Measurements from ENCODE around the gene DRG2.

Gene DRG2, protein sequence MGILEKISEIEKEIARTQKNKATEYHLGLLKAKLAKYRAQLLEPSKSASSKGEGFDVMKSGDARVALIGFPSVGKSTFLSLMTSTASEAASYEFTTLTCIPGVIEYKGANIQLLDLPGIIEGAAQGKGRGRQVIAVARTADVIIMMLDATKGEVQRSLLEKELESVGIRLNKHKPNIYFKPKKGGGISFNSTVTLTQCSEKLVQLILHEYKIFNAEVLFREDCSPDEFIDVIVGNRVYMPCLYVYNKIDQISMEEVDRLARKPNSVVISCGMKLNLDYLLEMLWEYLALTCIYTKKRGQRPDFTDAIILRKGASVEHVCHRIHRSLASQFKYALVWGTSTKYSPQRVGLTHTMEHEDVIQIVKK

DNA sequence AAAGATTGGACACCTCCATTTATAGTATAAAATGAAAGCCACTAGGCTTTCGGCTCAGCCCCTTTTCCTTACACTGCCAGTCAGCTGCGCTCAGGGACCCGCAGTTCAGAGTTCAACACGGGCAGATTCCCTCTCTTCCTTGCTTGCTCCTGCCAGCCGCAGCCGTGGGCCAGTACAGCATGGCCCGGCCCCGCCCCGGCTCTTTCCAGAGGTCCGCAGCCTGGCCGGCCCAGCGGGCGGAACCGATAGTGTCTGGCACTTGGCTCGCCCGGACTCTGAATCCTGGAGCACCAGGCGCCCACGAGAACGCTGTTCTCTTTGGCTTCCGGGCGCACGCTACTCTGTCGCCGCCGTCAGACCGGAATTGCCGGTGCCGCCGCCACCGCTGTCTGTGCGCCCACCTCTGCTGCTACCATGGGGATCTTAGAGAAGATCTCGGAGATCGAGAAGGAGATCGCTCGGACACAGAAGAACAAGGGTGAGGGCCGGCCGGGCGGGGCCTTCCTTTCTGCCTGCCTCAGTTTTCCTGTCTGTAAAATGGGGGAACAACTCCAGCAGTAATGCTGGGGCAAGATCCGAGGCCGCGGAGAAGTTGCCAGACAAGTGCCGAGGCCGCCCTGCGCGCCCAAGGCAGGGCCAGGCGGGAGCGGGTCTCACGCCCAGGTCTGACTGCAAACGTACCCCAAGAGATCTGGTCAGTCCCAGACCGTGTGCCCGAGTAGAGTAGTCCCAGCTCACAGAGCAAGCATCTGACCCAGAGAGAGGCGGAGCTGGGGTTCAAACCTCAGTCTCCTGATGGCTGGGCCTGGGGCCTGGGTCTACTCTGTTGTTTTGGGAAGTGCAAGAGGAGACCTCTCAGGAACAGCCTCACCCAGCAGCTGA lies at the start of gene DRG2:
Gene DRG2, plus strand, starts transcription at position 339 of the 882 bp plus-strand sequence. Its CDS starts 76 bp downstream, at position 415.
- in situ Hi-C loops (cut with MboI; ENCODE audit: low sequenced_read_pairs) = no loop called here

DNA sequence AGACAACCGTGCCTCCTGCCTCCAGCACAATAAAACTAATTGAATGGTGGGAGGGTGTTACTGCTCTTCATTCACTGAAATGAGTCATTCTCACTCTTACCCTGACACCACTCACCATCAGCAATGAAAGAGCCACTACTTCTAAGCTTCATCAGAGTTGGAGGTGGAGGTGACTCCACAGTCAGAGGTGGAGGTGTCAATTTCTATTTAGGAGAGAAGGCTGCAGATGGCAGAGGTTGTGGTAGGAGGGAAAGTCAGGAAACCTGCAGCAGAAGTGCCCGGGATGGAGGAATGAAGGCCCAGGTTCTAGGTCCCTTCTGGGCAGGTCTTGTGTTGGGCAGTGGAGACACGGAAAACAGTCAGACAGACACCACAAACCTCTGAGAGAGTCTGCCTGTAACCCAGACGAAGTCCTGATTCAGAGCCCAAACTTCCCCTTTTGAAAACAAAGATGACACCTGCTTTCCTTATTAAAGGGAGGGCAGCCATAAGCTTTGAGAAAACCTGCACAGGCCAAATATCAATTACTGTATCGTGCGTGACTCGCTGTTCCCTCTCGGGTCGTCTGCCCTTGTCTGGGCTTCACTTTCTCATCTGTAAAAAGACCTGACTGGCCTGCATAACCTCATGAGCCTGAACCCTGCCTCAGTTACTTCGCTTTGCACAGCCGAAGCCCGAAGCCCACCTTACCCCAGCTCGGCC lies 49.4 kb upstream of the DRG2 start:
- in situ Hi-C loops (cut with MboI; ENCODE audit: low sequenced_read_pairs) = loop anchor here (25.0 kb wide), 1 partner anchor 676 kb away; no protein-coding TSS in a partner anchor

DNA sequence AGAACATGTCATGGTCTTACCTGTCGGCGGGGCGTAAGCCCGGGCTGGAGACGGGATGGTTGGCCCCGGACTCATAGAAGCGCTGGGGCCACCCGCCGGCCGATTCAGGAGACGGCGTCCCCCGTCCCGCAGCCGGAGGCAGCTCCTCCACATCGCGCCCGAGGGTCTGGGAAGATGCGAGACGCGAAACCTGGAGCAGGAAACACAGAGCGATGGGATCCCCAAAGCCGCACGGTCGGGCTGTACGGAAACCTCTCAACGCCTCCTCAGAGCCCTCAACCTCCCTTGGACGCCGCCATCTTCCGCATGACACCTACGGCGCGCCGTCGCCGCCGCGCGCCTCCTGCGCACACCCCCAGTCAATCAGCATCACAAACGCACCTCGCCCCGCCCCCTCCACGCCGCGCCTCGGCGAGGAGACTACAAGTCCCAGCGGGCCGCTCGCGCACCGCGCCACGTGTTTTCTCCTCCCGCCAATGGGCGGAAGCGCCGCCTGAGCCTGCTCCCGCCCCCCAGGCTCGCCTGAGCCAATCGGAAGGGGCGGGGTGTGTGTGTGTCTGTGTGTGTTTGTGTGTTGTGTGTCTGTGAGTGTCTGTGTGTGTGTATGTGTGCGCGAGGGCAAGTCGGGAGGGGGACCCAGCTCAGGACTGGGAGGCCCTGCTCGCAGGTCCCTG lies 48.8 kb upstream of the DRG2 start, which contains the start of the genes ATPAF2 and GID4:
Gene ATPAF2, minus strand, starts transcription at position 308 of the 674 bp plus-strand sequence. Its CDS starts 155 bp downstream, at position 153.
Gene GID4, plus strand, starts transcription at position 548 of the 674 bp plus-strand sequence. Its CDS starts 57 bp downstream, at position 605.
- in situ Hi-C loops (cut with MboI; ENCODE audit: low sequenced_read_pairs) = loop anchor here (25.0 kb wide), 1 partner anchor 677 kb away; no protein-coding TSS in a partner anchor

DNA sequence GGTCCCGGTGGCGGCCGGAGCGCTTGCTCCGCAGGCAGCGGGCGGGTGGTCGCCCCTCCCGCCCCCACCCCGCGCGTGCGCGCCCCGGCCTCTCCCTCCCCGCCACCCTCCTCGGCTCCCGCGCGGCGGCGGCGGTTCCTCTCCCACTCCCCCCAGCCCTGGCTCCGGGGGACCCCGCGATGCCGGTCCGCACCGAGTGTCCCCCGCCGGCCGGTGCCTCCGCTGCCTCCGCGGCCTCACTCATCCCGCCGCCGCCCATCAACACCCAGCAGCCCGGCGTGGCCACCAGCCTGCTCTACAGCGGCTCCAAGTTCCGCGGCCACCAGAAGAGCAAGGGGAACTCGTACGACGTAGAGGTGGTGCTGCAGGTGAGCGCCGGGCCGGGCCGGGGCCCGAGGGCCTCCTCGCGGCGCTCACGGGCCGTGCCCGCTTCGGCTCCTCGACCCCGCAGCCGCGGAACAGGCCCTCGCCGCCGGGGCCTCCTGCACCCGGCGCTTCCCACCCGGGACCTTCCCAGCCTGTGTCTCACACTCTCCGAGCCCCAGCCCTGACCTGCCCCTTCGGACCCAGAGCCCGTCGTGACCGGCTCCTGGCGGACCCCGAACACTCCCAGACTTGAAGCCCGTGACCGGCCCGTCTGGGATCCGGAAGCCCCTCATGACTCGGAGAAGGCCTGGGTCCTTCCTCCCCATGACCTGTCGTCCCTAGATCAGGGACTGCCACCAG lies 48.0 kb upstream of the DRG2 start:
- in situ Hi-C loops (cut with MboI; ENCODE audit: low sequenced_read_pairs) = loop anchor here (25.0 kb wide), 1 partner anchor 677 kb away; no protein-coding TSS in a partner anchor

DNA sequence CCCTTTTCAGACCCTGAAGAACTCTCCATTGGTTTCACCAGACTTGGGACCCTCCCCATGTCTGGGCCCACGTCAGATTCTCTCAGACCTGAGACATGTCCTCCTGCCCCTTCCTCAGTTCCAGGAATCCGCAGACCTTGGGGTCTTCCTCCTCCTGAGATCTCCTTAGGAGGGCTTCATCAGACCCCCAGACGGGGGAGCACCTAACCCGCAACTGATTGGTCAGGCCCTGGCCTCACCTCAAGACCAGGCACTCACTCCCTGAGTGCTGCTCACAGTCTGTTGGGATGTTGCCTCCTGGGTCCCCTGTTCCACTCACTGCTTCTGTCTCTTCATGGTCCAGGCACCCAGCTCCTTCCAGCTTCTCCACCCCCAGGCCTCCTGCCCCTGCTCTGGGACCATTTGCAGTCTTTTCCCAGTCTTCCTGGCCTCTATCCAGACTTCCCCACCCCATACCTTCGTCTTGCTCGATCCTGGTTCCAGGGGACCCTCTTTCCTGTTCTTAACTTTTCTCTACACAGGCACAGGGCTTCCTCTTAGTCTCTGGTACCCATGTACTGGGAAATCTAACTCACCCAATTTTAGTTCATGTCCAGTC lies 47.4 kb upstream of the DRG2 start:
- in situ Hi-C loops (cut with MboI; ENCODE audit: low sequenced_read_pairs) = loop anchor here (25.0 kb wide), 1 partner anchor 678 kb away; no protein-coding TSS in a partner anchor

DNA sequence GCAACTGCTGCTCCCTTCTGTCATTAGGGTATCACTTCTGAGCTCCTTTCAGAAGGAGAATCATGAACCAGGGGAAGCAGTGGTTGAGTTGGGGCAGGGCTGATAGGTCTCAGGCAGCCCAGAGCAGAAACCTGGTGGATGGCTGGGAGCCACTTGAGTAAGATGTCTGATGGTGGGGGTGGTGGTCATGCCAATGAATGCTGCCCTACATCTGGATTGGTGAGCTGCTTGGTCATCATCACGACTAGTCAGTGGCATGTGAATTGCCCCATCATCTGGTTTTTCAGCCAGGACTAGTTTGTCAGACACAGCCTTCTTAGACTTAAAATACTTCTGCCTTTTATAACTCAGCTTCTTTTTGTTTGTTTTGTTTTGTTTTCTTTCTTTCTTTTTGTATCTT lies 46.0 kb upstream of the DRG2 start:
- in situ Hi-C loops (cut with MboI; ENCODE audit: low sequenced_read_pairs) = loop anchor here (25.0 kb wide), 1 partner anchor 679 kb away; no protein-coding TSS in a partner anchor

DNA sequence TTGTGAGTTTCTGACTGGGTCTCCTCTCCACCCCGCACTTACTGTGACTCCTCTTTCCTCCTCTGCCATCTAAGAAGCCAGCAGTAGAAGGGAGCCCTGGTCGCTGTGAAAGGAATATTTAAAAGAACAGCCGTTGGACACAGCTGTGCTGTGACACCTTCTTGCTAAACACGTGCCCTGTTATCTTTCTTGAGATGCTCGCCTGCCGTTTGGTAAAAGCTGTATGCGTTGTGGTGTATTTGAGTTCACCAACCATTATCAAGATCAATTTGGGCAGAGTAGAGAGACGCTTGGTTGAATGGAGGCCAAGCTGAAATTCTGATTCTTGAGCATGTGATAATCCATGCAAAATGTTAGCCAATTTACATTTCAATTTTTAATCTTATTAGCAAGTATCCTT lies 44.8 kb upstream of the DRG2 start:
- in situ Hi-C loops (cut with MboI; ENCODE audit: low sequenced_read_pairs) = loop anchor here (25.0 kb wide), 1 partner anchor 681 kb away; no protein-coding TSS in a partner anchor

DNA sequence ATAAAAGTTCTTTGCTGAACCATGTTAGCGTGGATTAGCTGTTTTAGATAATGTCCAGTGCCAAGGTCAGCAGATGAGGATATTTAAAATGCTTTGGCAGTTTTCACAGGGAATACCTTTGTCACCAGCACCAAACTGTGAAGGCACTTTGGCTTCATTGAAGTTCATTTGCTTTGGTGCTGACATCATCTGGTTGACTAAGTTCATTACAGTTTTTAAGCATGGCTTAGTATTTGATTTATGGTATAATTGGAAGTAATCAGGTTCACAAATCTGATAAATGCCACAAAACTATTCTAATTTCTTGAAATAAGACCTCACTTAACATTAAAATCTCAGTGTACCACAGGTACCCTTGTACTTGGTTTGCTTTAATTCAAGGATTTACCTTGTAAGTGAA lies 44.3 kb upstream of the DRG2 start:
- in situ Hi-C loops (cut with MboI; ENCODE audit: low sequenced_read_pairs) = loop anchor here (25.0 kb wide), 1 partner anchor 681 kb away; no protein-coding TSS in a partner anchor

DNA sequence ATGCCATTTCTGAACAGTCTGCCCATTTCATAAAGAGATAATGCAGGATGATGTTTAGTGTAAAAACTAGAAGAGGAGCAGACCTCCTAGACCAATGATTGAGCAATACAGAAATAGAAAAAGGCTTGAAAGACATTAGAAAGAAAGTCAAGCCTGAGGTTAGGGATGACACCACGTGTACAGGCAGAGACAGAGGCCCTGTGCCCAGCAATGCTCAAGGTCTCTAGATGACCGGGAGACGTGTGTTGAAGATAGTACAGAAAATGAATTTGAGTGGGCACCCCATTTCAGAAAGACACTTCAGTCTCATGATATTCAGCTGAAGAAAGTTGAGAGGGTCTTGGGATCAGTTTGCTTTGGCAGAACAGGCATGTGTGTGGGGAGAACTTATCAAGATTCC lies 43.1 kb upstream of the DRG2 start:
- in situ Hi-C loops (cut with MboI; ENCODE audit: low sequenced_read_pairs) = loop anchor here (25.0 kb wide), 1 partner anchor 682 kb away; no protein-coding TSS in a partner anchor

DNA sequence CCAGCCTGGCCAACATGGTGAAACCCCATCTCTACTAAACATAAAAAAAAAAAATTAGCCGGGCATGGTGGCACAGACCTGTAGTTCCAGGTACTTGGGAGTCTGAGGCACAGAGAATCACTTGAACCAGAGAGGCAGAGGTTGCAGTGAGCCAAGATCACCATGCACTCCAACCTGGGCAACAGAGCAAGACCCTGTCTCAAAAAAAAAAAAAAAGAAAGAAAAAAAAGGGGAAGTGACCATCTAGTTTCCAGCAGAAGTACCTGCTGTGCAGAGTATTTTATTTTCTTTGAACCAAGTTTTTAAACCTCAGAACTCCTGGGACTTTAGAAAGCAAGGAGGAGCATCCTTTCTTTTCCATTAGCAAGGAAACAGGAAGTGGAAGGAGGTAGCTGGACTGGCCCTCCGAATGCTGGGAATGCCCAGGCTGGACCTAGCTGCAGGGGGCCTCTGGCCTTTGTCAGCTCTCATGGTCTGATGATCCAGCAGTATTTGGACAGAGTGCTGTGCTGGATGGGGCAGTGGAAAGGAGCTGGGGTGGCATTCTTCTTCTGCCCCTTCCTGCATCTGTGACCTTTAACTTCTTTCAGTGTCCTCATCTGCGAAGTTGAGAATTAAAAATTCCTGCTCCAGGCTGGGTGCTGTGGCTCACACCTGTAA lies 41.9 kb upstream of the DRG2 start:
- in situ Hi-C loops (cut with MboI; ENCODE audit: low sequenced_read_pairs) = loop anchor here (25.0 kb wide), 1 partner anchor 684 kb away; no protein-coding TSS in a partner anchor

DNA sequence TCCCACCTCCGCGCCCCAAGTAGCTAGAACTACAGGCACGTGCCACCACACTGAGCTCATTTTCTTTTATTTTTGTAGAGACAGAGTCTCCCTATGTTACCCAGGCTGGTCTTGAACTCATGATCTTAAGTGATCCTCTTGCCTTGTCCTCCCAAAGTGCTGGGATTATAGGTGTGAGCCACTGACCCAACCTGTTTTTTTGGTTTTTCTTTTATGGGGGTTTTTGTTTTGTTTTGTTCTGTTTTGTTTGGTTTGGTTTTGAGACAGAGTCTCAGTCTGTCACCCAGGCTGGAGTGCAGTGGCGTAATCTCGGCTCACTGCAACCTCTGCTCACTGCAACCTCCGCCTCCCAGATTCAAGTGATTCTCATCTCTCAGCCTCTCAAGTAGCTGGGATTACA lies 32.2 kb upstream of the DRG2 start:
- in situ Hi-C loops (cut with MboI; ENCODE audit: low sequenced_read_pairs) = no loop called here

DNA sequence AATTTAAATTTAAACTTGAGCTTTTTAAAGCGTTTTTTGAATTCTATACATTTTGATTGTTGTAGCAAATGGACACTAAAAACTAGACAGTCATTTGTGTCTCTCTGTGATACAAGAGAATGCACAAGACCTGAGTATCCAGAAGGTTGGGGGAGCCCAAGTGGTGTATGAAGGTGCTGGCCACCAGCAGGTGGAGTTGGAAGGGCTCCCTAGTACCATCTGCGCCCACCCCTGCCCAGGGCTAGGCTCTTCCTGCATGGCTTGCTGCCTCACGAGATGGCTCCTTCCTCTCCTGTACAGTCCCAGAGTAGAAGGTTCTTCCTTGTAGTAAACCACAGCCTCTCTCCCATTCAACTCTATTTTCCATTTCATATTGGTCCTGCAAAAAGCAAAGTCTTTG lies 31.5 kb upstream of the DRG2 start:
- in situ Hi-C loops (cut with MboI; ENCODE audit: low sequenced_read_pairs) = no loop called here

DNA sequence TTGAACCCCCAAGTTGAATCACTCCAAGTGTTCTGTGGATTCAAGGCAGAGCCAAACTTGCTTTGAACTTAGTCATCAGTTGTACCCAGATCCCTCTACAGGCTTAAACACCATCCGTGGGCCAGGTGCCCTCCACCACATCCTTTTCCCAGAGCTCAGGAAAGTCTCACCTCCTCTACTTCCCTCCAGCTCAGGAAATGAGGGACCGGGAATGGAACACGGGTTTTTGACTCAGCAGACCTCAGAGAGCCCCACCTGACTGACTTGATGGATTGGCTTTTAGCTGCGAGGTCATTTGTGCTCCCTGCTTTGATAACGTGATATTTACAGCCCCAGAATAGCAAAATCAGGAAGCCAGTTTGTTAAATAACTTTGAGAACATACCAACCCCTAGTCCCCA lies 28.5 kb upstream of the DRG2 start:
- in situ Hi-C loops (cut with MboI; ENCODE audit: low sequenced_read_pairs) = no loop called here

DNA sequence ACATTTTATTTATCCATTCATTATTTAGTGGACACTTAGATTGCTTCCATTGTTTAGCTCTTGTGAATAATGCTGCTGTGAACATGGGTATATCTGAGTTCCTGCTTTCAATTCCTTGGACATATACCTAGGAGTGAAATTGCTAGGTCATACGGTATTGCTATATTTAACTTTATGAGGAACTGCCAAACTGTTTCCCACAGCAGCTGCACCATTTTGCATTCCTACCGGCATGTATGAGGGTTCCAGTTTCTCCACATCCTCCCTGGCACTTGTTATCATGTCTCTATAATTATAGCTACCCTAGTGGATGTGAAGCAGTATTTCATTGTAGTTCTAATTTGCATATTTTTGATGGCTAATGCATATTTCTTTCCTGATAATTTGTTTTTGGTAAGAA lies 23.7 kb upstream of the DRG2 start:
- in situ Hi-C loops (cut with MboI; ENCODE audit: low sequenced_read_pairs) = no loop called here

DNA sequence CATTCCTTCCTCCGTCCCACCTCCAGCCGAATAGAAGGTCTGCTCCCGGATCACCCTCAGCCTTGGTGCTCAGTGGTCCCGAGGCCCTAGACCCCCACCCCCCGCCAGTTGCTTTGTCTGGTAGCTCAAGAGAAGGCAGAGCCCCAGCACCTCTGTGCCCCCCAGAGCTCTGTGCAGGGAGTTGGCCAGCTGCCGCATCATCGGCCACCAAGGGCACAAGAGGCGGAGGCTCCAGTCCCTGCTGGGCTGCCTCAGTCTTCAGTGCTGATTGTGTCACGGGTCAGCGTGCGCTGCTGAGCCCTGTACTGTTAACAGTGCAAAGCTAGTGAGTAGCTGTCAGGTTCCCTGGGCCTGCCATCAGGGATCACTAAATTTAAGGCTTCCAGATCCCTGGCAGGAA lies 22.2 kb upstream of the DRG2 start:
- in situ Hi-C loops (cut with MboI; ENCODE audit: low sequenced_read_pairs) = no loop called here

DNA sequence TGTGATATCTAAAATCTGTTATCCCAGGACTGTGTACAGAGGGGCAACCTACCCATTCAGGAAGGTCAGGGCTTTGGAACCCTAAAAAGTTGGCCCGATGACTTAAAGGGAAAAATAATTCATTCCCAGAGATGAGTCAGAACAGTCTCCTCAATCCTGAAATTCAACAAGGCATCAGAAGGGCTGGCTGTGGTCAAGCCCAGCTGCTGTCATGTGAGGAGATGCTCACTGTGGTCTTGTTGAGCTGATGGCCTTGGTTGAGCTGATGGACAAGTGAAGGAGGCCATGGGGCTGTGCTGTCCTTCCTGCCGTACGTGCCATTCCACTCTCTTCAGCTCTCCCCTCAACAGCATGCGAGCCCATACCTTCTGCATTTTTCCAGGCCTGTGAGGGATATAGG lies 20.9 kb upstream of the DRG2 start:
- in situ Hi-C loops (cut with MboI; ENCODE audit: low sequenced_read_pairs) = no loop called here

DNA sequence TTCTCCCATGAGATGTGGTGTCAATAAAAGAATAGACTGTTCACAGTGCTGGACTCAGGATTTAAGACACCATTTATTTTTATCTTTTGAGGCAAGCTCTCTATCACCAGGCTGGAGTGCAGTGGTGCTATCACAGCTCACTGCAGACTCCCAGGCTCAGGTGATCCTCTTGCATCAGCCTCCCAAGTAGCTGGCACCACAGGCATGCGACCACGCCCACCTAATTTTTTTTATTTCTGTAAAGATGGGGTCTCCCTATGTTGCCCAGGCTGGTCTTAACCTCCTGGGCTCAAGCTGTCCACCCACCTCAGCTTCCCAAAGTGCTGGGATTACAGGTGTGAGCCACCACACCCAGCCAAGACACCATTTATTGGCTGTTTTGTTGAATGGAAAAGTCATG lies 18.6 kb upstream of the DRG2 start:
- in situ Hi-C loops (cut with MboI; ENCODE audit: low sequenced_read_pairs) = no loop called here

DNA sequence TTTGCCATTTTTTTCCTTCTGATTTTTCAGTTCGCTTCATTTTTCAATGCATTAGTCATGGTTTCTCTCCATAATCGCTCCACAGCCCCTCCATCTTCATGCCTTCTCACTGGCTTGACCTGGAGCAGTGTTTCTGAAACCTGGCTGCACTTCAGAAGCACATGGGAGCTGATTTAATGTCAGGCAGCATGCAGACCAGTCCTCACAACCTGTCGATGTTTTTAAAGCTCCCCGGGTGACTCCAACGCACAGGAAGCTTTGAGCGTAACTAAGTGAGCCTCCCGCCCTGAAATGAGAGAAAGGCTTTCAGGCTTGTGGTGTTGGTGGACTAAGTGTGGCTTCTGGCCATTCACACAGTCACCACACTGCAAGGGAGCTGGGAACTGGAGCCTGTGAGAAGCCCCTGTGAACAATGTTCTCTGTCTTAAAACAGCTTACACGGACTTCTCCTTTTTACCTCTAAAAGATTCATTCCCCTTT lies 16.8 kb upstream of the DRG2 start:
- in situ Hi-C loops (cut with MboI; ENCODE audit: low sequenced_read_pairs) = no loop called here
